PC-9 (cell line): ENCODE data around the gene CACNA1E.

Experiments used
- EZH2 ChIP-seq: fragments of 200-600 bp; sonication (generic); IDR thresholded peaks from 2 replicates; pipeline ENCODE4 v1.8.0; 2017; ENCODE audit warnings: antibody characterized with exemption, low read depth
- TF ChIP-seq, protein P1 (sequence below): fragments of 200-600 bp; sonication (generic); conservative IDR thresholded peaks from 2 replicates; pipeline ENCODE4 v1.6.1; 2017; ENCODE audit warnings: mixed run types, antibody characterized with exemption, mild to moderate bottlenecking, moderate library complexity

DNA sequence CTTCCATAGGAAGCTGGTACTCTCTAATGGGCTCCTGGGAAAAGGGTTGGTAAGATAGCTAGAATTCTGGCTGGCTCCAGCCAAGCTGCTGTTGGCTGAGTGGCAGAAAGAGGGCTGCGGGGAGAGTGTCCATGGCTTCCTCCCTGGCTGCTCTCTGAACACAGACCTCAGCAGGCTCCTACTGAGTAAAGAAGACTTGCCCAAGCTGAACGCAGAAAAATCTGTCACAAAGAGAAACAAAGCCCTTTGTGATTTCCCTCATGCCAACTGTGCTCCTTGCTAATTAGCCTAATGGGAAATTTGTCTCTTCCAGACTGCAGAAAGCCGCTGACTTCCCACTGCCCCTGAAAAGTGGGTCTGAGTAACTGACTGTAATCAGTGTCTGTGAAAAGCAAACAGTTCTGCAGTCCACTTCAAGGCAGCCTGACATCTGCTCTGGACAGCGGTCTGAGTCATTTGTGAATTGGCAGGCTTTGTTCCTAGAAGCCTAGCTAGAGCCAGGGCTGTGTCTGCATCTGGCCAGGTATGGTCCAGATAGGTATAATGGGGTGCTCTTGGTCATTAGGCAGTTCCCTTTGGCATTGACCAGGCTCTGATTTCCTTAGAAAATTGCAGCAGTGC is 295.4 kb downstream of the CACNA1E start:
- TF ChIP-seq EZH2, result no peak
- TF ChIP-seq, protein P1, sequence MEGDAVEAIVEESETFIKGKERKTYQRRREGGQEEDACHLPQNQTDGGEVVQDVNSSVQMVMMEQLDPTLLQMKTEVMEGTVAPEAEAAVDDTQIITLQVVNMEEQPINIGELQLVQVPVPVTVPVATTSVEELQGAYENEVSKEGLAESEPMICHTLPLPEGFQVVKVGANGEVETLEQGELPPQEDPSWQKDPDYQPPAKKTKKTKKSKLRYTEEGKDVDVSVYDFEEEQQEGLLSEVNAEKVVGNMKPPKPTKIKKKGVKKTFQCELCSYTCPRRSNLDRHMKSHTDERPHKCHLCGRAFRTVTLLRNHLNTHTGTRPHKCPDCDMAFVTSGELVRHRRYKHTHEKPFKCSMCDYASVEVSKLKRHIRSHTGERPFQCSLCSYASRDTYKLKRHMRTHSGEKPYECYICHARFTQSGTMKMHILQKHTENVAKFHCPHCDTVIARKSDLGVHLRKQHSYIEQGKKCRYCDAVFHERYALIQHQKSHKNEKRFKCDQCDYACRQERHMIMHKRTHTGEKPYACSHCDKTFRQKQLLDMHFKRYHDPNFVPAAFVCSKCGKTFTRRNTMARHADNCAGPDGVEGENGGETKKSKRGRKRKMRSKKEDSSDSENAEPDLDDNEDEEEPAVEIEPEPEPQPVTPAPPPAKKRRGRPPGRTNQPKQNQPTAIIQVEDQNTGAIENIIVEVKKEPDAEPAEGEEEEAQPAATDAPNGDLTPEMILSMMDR, result no peak
